HCT116 (cell line): ENCODE data around the gene EVX1. TPM values are rescaled to one million over a fixed set of nuclear protein-coding genes. Genes with fewer than 3 reads are reported as not detected.

ENCODE experiments used
- ATAC-seq: fragments of 200-7000 bp; cut with Tn5 transposase; 2 replicates; pipeline ENCODE4 v1.9.1; 2020; ENCODE audit warnings: mild to moderate bottlenecking, moderate library complexity
- BruUV-seq: library from RNA; stranded (reverse); fragments of 400-500 nt; replicated peaks from 2 replicates; lab custom pipeline; 2021; lab: Mats Ljungman, UMichigan
- CTCF ChIA-PET: fragments of 300-600 bp; sonication (Branson Sonifier 250); formaldehyde crosslinking; loops from one replicate; lab custom pipeline; 2021; ENCODE audit warnings: antibody characterized with exemption; lab: Charles Lee
- POLR2A ChIA-PET: fragments of 300-600, 350-600 bp; sonication (Branson Sonifier 250); formaldehyde crosslinking; loops from one replicate; lab custom pipeline; 2021; ENCODE audit warnings: antibody characterized with exemption; lab: Charles Lee
- RAD21 ChIA-PET, 2 experiments: fragments of 300-600 bp; sonication (Branson Sonifier 250); formaldehyde crosslinking; loops; one replicate each; lab custom pipeline; 2023; ENCODE audit warnings: low total read pairs in 2 of 2; ENCODE audit not compliant: uncharacterized antibody in 2 of 2, unreplicated experiment in 2 of 2, low non-redundant PET in 1 of 2; lab: Charles Lee
- DNase-seq: peaks from one replicate; pipeline ENCODE4 v3.0.0-alpha.2; 2010; ENCODE audit warnings: low read depth, low spot score
- H2AFZ ChIP-seq: fragments of 200-600 bp; shearing (Covaris generic), sonication (generic); 2 replicates; pipeline ENCODE4 v1.6.1; 2017; ENCODE audit warnings: low read depth, mixed run types, mixed read lengths, antibody characterized with exemption, low read length; ENCODE audit not compliant: poor library complexity, severe bottlenecking
- H3K27ac ChIP-seq: 2 replicates; pipeline ENCODE4 v1.5.1; 2012; ENCODE audit warnings: low read depth, low read length
- H3K27me3 ChIP-seq: fragments of 200-600 bp; sonication (generic); 2 replicates; pipeline ENCODE4 v1.6.1; 2016; ENCODE audit warnings: mixed run types, low read length, mixed read lengths; ENCODE audit not compliant: insufficient read depth
- H3K36me3 ChIP-seq, 2 experiments: fragments of 200-500 bp in 1 of 2; fragments of 200-600 bp in 1 of 2; sonication (Bioruptor generic) in 1 of 2; sonication (generic) in 1 of 2; 2 replicates each; pipeline versions ENCODE4 v1.5.1 to v1.6.1; 2014 to 2016; ENCODE audit warnings: low read length in 2 of 2, inconsistent platforms in 1 of 2, mixed read lengths in 1 of 2, mixed run types in 1 of 2; ENCODE audit not compliant: insufficient read depth in 2 of 2, control insufficient read depth in 1 of 2
- H3K4me1 ChIP-seq, 2 experiments: fragments of 200-600 bp in 1 of 2; sonication (generic) in 1 of 2; 2 replicates each; pipeline versions ENCODE4 v1.5.1 to v1.6.1; 2012 to 2017; ENCODE audit warnings: low read length in 2 of 2, inconsistent platforms in 1 of 2, mild to moderate bottlenecking in 1 of 2, mixed read lengths in 1 of 2, mixed run types in 1 of 2, moderate library complexity in 1 of 2; ENCODE audit not compliant: insufficient read depth in 2 of 2, control insufficient read depth in 1 of 2
- H3K4me2 ChIP-seq: fragments of 200-600 bp; sonication (generic); 2 replicates; pipeline ENCODE4 v1.6.1; 2017; ENCODE audit warnings: mixed run types, low read length, mixed read lengths
- H3K4me3 ChIP-seq, 2 experiments: fragments of 200-600 bp in 1 of 2; sonication (generic) in 1 of 2; replicated peaks in 1 of 2; 2 replicates each; pipeline ENCODE4 v1.5.1; 2011 to 2016; ENCODE audit warnings: low read length in 2 of 2, control low read depth in 1 of 2, low read depth in 1 of 2, mild to moderate bottlenecking in 1 of 2, mixed read lengths in 1 of 2, mixed run types in 1 of 2
- H3K79me2 ChIP-seq: fragments of 200-600 bp; sonication (generic); 2 replicates; pipeline ENCODE4 v1.6.1; 2017; ENCODE audit warnings: mild to moderate bottlenecking, mixed run types, low read length, moderate library complexity, mixed read lengths; ENCODE audit not compliant: insufficient read depth
- H3K9ac ChIP-seq: fragments of 200-600 bp; sonication (generic); 2 replicates; pipeline ENCODE4 v1.6.1; 2016; ENCODE audit warnings: low read length, mixed read lengths
- H3K9me2 ChIP-seq: fragments of 200-600 bp; sonication (generic), shearing (Covaris generic); 2 replicates; pipeline ENCODE4 v1.6.1; 2017; ENCODE audit warnings: mixed run types, mild to moderate bottlenecking, moderate library complexity; ENCODE audit not compliant: insufficient read depth
- H3K9me3 ChIP-seq, 2 experiments: fragments of 200-500 bp in 1 of 2; fragments of 200-600 bp in 1 of 2; sonication (Bioruptor generic) in 1 of 2; sonication (generic) in 1 of 2; 2 replicates each; pipeline ENCODE4 v1.6.1; 2014 to 2017; ENCODE audit warnings: low read length in 2 of 2, mixed read lengths in 2 of 2, inconsistent platforms in 1 of 2, low read depth in 1 of 2, mild to moderate bottlenecking in 1 of 2, mixed run types in 1 of 2, moderate library complexity in 1 of 2; ENCODE audit not compliant: control insufficient read depth in 1 of 2, insufficient read depth in 1 of 2
- H4K20me1 ChIP-seq: fragments of 200-600 bp; sonication (generic), shearing (Covaris generic); 2 replicates; pipeline ENCODE4 v1.6.1; 2017; ENCODE audit warnings: mixed run types, mild to moderate bottlenecking, moderate library complexity; ENCODE audit not compliant: insufficient read depth
- JUND ChIP-seq: IDR thresholded peaks from 2 replicates; pipeline ENCODE4 v1.6.1; 2012
- POLR2A ChIP-seq: IDR thresholded peaks from 2 replicates; pipeline ENCODE4 v1.7.0; 2011; ENCODE audit warnings: borderline replicate concordance; ENCODE audit not compliant: insufficient read depth, insufficient read length; ENCODE audit errors: extremely low read depth
- POLR2AphosphoS5 ChIP-seq: IDR thresholded peaks from 2 replicates; pipeline ENCODE4 v1.6.1; 2011; ENCODE audit warnings: mild to moderate bottlenecking, low read depth, low read length, moderate library complexity
- RAD21 ChIP-seq: IDR thresholded peaks from 2 replicates; pipeline ENCODE4 v1.6.1; 2012; ENCODE audit warnings: low read depth, mild to moderate bottlenecking
- REST ChIP-seq: IDR thresholded peaks from 2 replicates; pipeline ENCODE4 v1.6.1; 2012; ENCODE audit warnings: low read depth
- SRF ChIP-seq: IDR thresholded peaks from 2 replicates; pipeline ENCODE4 v1.6.1; 2012; ENCODE audit warnings: low read depth
- TCF7L2 ChIP-seq: IDR thresholded peaks from 2 replicates; pipeline ENCODE4 v1.7.0; 2011; ENCODE audit warnings: borderline replicate concordance, inconsistent platforms; ENCODE audit not compliant: insufficient read depth, insufficient read length; ENCODE audit errors: extremely low read depth
- ZFX ChIP-seq: fragments of 450-650 bp; IDR thresholded peaks from 2 replicates; pipeline ENCODE4 v1.6.1; 2017
- ZNF274 ChIP-seq: fragments of 200-500 bp; sonication (Bioruptor generic); IDR thresholded peaks from 2 replicates; pipeline ENCODE4 v1.6.1; 2014; ENCODE audit warnings: mild to moderate bottlenecking, low read depth, low read length, inconsistent platforms
- intact Hi-C: fragments of 100-400 bp; cut with micrococcal nuclease; formaldehyde crosslinking; loops from 2 replicates; pipeline ENCODE4 v1.10.0; 2022
- total RNA-seq: library from RNA; stranded (reverse); gene quantifications from one replicate; pipeline ENCODE4 v1.2.1, GENCODE V29; 2021; ENCODE audit not compliant: unreplicated experiment
- TF ChIP-seq, protein P1 (sequence below), 3 experiments: fragments of 200-600 bp in 1 of 3; sonication (generic) in 1 of 3; IDR thresholded peaks in 2 of 3; conservative IDR thresholded peaks in 1 of 3; 2 replicates each; pipeline ENCODE4 v1.5.1; 2012 to 2017; ENCODE audit warnings: low read depth in 2 of 3, low read length in 2 of 3, antibody characterized with exemption in 1 of 3, borderline replicate concordance in 1 of 3, control low read depth in 1 of 3, mild to moderate bottlenecking in 1 of 3, mixed read lengths in 1 of 3, mixed run types in 1 of 3, moderate library complexity in 1 of 3; ENCODE audit not compliant: insufficient read depth in 1 of 3
- TF ChIP-seq, protein P2 (sequence below): IDR thresholded peaks from 2 replicates; pipeline ENCODE4 v1.6.1; 2012

Gene EVX1
- total RNA-seq, 1 experiment from 2014 or later: 0.25 TPM

GRCh38 chr7:27212497-27213432, 29.8 kb upstream of the EVX1 start:
- H3K4me2 ChIP-seq: no peak overlapping the region
- no TSS peak for BruUV-seq

DNA sequence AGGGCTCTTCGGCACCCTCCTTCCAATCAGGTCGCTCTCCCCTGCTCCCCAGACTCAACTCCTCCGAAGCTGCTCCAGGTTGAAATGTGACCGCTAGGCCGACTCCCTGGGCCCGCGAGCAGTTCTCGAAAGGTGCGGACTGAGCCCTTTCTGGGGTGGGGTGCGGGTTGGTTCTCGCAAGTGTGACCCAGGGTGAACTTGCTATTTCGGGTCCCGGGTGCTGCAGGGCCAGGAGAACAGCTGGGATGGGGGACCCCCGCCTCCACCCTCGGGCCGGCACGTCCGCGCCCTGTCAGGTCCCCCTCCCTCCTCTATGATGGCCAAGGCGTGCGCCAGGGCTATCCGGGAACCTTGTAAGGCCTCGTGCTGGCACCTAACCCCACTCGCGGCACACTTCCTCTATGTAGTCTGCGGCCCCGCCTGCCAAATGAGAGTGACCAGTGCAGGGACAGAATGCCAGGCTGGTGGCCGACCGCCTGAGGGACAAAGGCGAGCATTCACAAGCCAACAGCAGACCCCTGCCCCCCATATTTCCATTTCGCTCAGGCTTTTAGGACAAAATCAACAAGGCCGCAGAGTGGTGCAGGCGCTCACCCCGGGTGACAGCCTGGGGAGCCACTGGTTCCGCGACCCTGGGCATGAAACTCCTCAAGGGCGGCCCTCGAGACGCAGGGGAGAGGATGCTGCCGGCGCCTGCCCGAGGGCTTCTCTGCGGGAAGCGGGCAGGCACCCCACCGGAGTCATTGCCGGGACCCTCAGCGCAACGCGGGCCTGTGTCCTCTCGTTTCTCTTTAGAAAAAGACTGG, 29.0 kb upstream of the EVX1 start:
- no peak overlapping the region for H3K4me3 ChIP-seq
- H2AFZ ChIP-seq: no peak overlapping the region
- no peak overlapping the region for H3K9ac ChIP-seq
- peaks cover 4 to 14% of the 10 kb centered on the region in 2 experiments; a peak in 3 of 4 replicates for H3K4me1 ChIP-seq
- H3K27me3 ChIP-seq: no peaks in the 10 kb centered on the region
- H4K20me1 ChIP-seq: no peaks in the 10 kb centered on the region
- POLR2A ChIA-PET: no interaction called here
- BruUV-seq: no TSS peak
- H3K9me3 ChIP-seq: no peaks in the 10 kb centered on the region
- intact Hi-C loops: no loop called here
- RAD21 ChIA-PET: no interaction called here
- no peaks in the 10 kb centered on the region for H3K36me3 ChIP-seq
- no peaks in the 10 kb centered on the region for H3K79me2 ChIP-seq
- H3K27ac ChIP-seq: no peak overlapping the region
- CTCF ChIA-PET: no interaction called here
- no peak for ATAC-seq
- no peaks in the 10 kb centered on the region for H3K9me2 ChIP-seq
- no peak overlapping the region for H3K4me2 ChIP-seq
- DNase-seq: no peak
- TF ChIP-seq TCF7L2 (no peak), SRF (no peak), REST (no peak), ZFX (no peak), POLR2A (no peak), ZNF274 (no peak), RAD21 (no peak), JUND (no peak), POLR2AphosphoS5 (no peak)
- TF ChIP-seq, protein P1, sequence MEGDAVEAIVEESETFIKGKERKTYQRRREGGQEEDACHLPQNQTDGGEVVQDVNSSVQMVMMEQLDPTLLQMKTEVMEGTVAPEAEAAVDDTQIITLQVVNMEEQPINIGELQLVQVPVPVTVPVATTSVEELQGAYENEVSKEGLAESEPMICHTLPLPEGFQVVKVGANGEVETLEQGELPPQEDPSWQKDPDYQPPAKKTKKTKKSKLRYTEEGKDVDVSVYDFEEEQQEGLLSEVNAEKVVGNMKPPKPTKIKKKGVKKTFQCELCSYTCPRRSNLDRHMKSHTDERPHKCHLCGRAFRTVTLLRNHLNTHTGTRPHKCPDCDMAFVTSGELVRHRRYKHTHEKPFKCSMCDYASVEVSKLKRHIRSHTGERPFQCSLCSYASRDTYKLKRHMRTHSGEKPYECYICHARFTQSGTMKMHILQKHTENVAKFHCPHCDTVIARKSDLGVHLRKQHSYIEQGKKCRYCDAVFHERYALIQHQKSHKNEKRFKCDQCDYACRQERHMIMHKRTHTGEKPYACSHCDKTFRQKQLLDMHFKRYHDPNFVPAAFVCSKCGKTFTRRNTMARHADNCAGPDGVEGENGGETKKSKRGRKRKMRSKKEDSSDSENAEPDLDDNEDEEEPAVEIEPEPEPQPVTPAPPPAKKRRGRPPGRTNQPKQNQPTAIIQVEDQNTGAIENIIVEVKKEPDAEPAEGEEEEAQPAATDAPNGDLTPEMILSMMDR (IDR thresholded peaks at IDR 0.05 in 2 of 3, conservative IDR thresholded peaks at IDR 0.05 in 1 of 3; ENCODE audit: borderline replicate concordance in 1 of 3, insufficient read depth in 1 of 3, low read depth in 2 of 3, low read length in 2 of 3): no peak
- TF ChIP-seq, protein P2, sequence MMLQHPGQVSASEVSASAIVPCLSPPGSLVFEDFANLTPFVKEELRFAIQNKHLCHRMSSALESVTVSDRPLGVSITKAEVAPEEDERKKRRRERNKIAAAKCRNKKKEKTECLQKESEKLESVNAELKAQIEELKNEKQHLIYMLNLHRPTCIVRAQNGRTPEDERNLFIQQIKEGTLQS: no peak

More at GRCh38 chr7:27212497-27213432, 29.8 kb upstream of the EVX1 start:
- Histone ChIP-seq H3K4me3 (no peak overlapping the region), H3K9ac (no peak overlapping the region), H3K9me3 (no peaks in the 10 kb centered on the region), H4K20me1 (no peaks in the 10 kb centered on the region), H3K27me3 (no peaks in the 10 kb centered on the region), H3K4me1 (peaks cover 4 to 14% of the 10 kb centered on the region in 2 experiments; a peak in 3 of 4 replicates), H3K79me2 (no peaks in the 10 kb centered on the region), H2AFZ (no peak overlapping the region)
- POLR2A ChIA-PET: no interaction called here
- DNase-seq: no peak
- CTCF ChIA-PET: no interaction called here
- ATAC-seq: no peak
- intact Hi-C loops: no loop called here
- TF ChIP-seq ZFX: no peak
- TF ChIP-seq, all 23 proteins: peak for 0
- Histone ChIP-seq H3K36me3 (no peaks in the 10 kb centered on the region), H3K27ac (no peak overlapping the region), H3K9me2 (no peaks in the 10 kb centered on the region)
- RAD21 ChIA-PET: no interaction called here
